AG09319 (cell line): ENCODE measurements around the gene CNTN4.
"Not testable (repeated sequence)": the region's sequence is repeated elsewhere in the genome, so short reads cannot be mapped to it uniquely, and the experiment has no call there.

Experiments
- DNase-seq: peaks from one replicate; pipeline ENCODE4 v3.0.0-alpha.2; 2010; ENCODE audit warnings: low read depth; ENCODE audit errors: extremely low read depth
- CTCF ChIP-seq: IDR thresholded peaks from 2 replicates; pipeline ENCODE4 v1.5.1; 2011; ENCODE audit warnings: low read depth, mild to moderate bottlenecking, inconsistent platforms, low read length, moderate library complexity

CNTN4 gene

DNA sequence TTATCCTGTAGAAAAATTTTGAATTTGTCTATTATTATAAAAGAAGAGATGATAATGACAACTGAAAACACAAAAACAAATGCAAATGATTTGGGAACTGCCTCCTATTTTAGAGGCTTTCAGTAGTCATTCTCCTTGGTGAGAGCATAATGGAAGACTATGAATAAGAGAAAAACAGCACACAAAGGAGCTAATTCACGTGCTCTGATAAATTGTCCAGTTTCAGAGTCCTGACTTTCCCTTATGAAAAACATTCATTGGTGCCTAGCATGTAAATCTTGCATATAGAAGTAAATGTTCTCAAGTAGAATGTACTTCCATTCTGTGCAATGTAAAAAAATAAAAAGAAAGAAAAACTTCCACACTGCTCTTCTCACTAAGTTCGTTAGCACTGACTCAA lies 805.4 kb downstream of the CNTN4 start:
- no peak for DNase-seq
- no peak for TF ChIP-seq CTCF

GRCh38 chr3:2908693-2909351 lies 810.2 kb downstream of the CNTN4 start:
- no peak for TF ChIP-seq CTCF
- DNase-seq, result no peak

DNA sequence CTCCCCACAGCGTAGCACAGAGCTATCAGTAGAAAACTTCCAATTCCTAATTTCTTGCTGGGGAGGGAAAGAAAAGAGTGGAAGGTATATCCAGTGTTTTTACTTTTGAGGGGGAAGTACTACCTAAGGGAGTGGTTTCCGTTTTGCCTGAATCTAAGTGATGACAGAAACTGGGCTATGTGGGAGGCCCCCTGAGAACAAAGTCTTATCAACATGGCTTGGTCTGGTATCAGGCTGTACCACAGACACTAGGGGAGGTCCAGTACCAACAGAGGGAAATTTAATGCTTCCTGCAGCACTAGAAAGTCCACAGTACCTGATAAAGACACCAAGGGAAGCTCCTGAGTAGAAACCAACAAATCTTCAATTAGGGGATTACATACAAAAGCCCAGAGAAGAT lies 812.3 kb downstream of the CNTN4 start:
- DNase-seq, result no peak
- TF ChIP-seq CTCF, result no peak

- no peak for TF ChIP-seq CTCF
- DNase-seq, result no peak
Measured at GRCh38 chr3:2915826-2916225, 817.2 kb downstream of the CNTN4 start.

DNA sequence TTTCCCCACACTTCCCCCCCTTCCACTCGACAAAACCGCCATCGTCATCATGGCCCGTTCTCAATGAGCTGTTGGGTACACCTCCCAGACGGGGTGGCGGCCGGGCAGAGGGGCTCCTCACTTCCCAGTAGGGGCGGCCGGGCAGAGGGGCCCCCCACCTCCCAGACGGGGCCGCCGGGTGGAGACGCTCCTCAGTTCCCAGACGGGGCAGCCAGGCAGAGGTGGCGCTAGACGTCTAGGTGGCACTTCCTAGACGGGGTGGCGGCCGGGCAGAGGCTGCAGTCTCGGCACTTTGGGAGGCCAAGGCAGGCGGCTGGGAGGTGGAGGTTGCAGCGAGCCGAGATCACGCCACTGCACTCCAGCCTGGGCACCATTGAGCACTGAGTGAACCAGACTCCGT lies 818.0 kb downstream of the CNTN4 start:
- DNase-seq, result not testable (repeated sequence)

DNA sequence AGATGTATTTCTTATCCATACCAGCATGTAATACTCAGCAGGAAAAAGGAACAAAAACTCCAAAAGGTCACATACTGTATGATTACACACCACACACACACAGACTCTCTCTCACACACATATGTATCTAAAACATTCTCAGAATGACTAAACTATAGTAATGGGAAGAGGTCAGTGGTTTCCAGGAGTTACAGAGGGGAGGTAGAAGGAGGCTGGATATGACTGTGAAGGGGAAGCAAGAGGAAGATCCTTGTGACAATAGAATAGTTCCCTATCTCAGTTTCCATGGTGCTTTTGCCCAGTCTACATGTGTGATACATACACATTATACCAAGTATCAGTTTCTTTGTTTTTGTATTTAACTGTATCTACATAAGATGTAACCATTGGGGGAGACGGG lies 821.4 kb downstream of the CNTN4 start:
- no peak for TF ChIP-seq CTCF
- DNase-seq, result no peak

DNA sequence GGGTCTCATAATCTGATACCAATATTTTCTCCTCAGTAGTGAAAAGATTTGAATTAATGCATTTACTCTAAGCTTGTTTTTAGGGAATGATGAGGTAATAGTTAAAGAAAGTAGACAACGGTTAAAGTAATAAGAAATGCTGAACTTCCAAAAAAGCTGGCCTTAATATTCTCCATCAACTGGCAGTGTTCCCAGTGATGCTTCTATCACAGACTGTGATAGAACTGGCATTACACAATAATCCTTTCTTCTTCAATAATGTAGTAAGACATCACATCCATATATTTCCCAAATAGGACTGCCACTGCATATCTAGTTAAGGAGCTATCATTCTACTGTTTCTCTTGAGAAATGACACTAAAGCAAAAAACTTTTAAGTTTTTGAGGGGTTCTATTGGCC lies 822.8 kb downstream of the CNTN4 start:
- TF ChIP-seq CTCF, result no peak
- DNase-seq, result no peak

DNA sequence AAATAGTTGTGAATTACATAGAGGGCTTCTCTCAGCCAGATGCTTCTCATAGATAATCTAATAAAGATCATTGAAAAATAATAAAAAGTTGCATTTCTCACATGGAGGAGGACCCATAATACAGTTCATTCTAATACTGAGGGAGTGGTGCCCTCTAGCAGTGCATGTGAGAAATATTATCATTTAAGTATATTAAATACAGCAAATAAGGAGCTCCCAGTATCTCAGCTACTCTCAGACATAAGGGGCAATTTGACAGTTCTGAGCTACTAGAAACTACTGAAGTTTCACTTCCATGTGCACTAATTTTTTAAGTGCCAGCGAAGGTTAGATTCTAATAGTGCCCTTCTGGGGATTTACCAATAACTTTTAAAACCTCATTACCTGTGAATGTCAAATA lies 823.2 kb downstream of the CNTN4 start:
- no peak for TF ChIP-seq CTCF
- DNase-seq, result no peak
